Measurements from ENCODE around the gene FAM72D. TPM values are rescaled to one million over a fixed set of nuclear protein-coding genes. Genes with fewer than 3 reads are reported as not detected.
"Not testable (repeated sequence)": the region's sequence is repeated elsewhere in the genome, so short reads cannot be mapped to it uniquely, and the experiment has no call there.

The FAM72D gene
- total RNA-seq, 4 donors from 2014 or later: 0.21 TPM; not detected in 3

DNA sequence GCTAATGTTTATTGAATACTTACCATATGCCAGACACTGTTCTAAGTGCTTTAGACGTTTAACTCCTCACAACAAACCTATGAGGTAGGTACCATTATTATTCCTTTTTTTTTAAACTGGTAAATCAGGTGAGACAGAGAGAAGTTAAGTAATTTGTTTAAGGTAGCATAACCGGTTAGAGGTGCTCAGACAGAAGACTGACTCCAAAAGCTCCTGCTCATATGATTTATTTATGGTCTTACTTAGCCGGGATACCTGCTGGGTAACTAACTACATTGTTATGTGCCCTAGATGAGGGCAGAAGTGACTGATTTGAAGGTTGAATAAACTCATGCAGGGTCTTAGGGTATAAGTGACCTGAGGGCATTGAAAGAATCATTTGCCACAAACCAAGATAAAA, 16.9 kb downstream of the FAM72D start:
- not testable (repeated sequence) for H3K36me3 ChIP-seq
- WGBS, 2 donors: no CpG with 5 or more reads among the region's 3 CpGs

DNA sequence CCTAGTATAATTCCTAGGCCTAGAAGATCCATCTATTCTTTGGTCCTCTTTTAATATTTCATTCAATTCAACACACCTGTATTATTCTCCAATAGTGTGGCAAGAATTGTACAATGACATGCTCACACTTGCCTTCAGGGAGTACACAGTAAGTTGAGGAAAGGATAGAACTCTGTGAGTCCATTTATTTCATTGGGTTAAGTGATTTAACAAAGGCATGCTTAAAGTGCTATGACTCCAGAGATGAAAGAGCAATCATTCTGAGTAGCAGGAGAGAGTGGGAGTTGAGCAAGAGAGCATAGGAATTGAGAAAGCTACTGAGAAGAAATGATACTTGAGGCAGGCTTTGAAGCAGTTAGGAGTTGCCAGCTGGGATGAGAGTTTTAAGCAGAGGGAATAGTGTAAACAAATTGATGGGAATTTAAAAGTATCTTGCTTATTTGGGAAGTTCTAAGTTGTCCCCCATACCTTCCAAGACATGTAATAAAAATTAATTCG, 18.8 kb downstream of the FAM72D start:
- no CpG with 5 or more reads among the region's 1 CpG for WGBS, 2 donors
- not testable (repeated sequence) for H3K27ac ChIP-seq; H3K4me1 ChIP-seq; H3K4me3 ChIP-seq; H3K36me3 ChIP-seq; DNase-seq (ENCODE audit: low spot score in 2 of 2); H3K9me3 ChIP-seq; H3K27me3 ChIP-seq

More for the DNA sequence above, 16.9 kb downstream of the FAM72D start:
- DNase-seq (ENCODE audit: low spot score in 2 of 2); H3K4me3 ChIP-seq; H3K27me3 ChIP-seq; H3K9me3 ChIP-seq; H3K4me1 ChIP-seq; H3K27ac ChIP-seq: not testable (repeated sequence)

DNA sequence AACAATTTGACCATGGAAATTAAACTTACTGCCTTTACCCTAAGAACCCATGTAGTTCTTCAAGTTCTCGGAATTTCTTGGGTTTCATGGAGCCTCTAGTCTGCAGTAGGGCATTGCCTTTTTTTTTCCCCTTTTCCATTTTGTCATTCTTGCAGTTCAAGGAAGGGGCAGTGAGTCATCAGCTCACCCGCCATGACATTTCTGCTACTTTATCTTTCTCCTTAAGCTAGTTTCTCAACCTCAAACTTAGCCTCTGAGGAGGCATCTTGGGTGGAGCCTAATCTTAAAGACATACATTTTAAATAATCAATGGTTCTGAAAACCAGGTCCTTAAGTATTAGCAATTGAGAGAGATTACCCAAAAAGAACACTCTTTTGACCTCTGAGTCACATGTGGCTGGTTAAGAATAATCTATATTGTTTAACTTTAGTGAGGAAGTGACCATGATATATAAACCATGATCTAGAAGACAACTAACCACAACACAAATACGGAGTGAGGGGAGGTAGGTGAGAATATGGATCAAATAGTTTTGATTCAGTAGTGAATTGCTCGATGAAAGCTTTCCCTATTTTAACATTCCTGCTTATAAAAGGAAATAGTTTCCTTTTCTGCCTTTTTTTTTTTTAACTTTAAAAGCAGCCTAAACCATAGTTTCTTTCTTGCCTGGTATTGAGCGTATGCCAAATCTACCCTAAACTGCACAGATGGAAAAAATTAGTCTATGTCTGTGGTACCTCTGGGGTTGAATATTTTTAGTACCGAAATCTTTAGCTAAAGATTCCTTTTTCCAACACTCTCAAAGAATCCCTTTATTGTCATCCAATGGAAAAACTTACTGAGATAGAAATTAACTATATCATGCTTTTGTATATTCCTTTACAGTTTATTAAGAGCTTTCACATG, 20.1 kb downstream of the FAM72D start:
- H3K4me3 ChIP-seq: not testable (repeated sequence)

GRCh38 chr1:145119842-145120241, 24.1 kb downstream of the FAM72D start:
- not testable (repeated sequence) for H3K27ac ChIP-seq; H3K36me3 ChIP-seq; H3K9me3 ChIP-seq; DNase-seq (ENCODE audit: low spot score in 2 of 2); H3K4me1 ChIP-seq; H3K4me3 ChIP-seq; H3K27me3 ChIP-seq
- no CpG with 5 or more reads among the region's 3 CpGs for WGBS, 2 donors

More for the DNA sequence above, 20.1 kb downstream of the FAM72D start:
- DNase-seq (ENCODE audit: low spot score in 2 of 2); H3K9me3 ChIP-seq; H3K36me3 ChIP-seq; H3K4me1 ChIP-seq; H3K27me3 ChIP-seq; H3K27ac ChIP-seq: not testable (repeated sequence)
- no CpG with 5 or more reads among the region's 6 CpGs for WGBS, 2 donors

DNA sequence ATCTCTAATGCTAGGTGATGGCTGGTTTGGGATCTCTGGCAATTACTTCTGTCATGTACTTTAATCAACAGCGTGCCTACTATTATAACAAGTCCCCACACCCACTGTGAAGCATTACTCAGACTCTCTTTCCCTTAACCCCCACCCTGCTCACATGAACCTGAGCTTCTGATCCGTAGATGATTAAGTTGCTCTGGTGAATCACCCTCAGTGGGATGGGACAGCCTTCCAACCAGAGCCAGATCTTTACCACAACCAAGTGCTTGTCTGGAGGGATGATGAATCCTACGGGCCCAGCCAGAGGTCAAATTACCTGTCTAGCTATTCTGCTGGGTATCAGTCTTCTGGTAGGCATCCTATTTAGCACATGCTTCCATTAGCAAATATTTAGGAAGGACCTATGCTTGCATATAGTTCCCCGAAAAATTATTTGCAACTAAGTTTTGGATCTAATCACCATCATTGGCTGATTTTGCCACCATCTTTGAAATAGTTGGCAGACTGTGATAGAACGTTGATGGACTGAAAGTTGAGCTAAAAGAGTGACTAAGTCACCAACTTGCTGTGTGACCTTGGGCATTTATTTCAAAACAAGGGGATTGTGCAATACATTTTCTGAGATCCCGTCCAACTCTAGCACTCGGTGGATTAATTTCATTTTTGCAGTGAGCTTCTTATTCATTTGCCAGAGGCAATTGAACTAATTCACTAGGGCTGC, 26.7 kb downstream of the FAM72D start:
- not testable (repeated sequence) for H3K27ac ChIP-seq, H3K27me3 ChIP-seq
- WGBS, 2 donors: no CpG with 5 or more reads among the region's 7 CpGs

DNA sequence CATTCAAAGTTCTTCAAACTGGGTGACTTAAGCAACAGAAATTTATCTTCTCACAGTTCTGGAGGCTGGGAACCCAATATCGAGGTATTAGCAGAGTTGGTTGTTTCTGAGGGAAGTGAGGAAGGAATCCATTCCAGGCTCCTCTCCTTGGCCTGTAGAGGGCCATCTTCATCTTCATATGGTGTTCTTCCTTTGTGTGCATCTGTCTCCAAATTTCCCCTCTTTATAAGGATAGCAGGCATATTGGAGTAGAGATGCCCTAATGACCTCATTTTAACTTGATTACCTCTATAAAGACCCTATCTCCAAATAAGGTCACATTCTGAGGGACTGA, 27.3 kb downstream of the FAM72D start:
- H3K4me3 ChIP-seq; H3K9me3 ChIP-seq; H3K36me3 ChIP-seq; H3K27ac ChIP-seq; DNase-seq (ENCODE audit: low spot score in 2 of 2); H3K4me1 ChIP-seq; H3K27me3 ChIP-seq: not testable (repeated sequence)
- no CpG with 5 or more reads among the region's 1 CpG for WGBS, 2 donors

More for the DNA sequence above, 26.7 kb downstream of the FAM72D start:
- DNase-seq (ENCODE audit: low spot score in 2 of 2); H3K4me1 ChIP-seq; H3K9me3 ChIP-seq; H3K4me3 ChIP-seq; H3K36me3 ChIP-seq: not testable (repeated sequence)

DNA sequence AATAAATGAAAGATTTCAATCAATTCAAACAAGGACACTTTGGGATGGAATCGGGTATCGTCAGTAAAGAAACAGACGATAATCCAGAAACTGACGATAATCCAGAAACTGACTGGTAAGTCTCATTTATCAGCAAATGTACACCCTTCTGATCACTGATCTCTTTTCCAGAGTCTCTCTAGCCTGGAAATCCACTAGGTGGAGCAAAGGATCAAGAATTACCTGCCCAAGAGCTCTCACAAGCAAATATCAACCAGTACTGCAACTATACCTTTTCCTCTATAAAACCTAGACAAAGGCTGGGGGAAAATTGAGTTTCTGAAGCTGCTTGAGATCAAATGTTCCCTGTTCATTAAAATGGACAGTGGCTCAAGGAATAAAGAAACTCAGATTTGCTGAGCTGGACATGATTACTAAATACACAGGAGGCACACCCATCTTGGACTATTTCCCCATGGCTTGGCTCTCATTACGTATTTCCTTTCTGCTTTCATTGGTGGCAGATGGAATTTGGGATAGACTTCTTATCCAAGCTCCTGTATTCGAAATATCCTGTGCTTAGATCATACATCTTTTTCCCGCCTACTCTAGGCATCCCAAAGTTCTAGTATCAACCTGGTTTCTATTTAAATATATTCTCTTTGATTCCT, 28.3 kb downstream of the FAM72D start:
- H3K4me3 ChIP-seq; H3K27ac ChIP-seq; DNase-seq (ENCODE audit: low spot score in 2 of 2); H3K4me1 ChIP-seq; H3K27me3 ChIP-seq; H3K36me3 ChIP-seq; H3K9me3 ChIP-seq: not testable (repeated sequence)
- WGBS, 2 donors: no CpG with 5 or more reads among the region's 7 CpGs

DNA sequence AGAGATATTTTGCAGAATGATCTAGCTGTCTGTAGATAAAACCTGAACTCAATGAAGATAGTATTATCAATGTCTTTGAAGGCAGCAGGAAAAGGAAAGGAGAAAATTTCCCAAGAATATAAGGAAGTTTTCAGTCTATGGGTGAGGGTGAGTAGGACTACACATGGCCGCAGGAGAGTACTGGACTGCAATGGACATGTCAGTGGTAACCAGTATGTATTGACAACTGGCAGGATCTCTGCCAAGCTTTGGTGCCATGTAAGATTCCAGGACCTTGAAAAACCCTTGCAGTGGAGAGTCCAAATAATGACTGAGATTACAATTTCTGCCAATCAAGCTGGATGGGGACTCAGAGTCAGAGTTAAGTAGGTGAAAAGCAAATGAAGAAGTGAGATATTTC, 29.3 kb downstream of the FAM72D start:
- not testable (repeated sequence) for H3K36me3 ChIP-seq; H3K27ac ChIP-seq; H3K4me3 ChIP-seq; H3K27me3 ChIP-seq; DNase-seq (ENCODE audit: low spot score in 2 of 2); H3K9me3 ChIP-seq; H3K4me1 ChIP-seq
- WGBS, 2 donors: no CpG with 5 or more reads among the region's 1 CpG

- H3K4me3 ChIP-seq; H3K9me3 ChIP-seq; H3K27me3 ChIP-seq; DNase-seq (ENCODE audit: low spot score in 2 of 2); H3K36me3 ChIP-seq; H3K4me1 ChIP-seq; H3K27ac ChIP-seq: not testable (repeated sequence)
Observed at GRCh38 chr1:145127144-145127543, 31.4 kb downstream of the FAM72D start.
